ENCODE measurements around the gene GNA12. TPM values are rescaled to one million over a fixed set of nuclear protein-coding genes. Genes with fewer than 3 reads are reported as not detected.

The GNA12 gene
- total and polyA plus RNA-seq, 8 donors, result 2.0 to 54.6 (median 22.0) TPM

GRCh38 chr7:2716488-2716887 lies 127.6 kb downstream of the GNA12 start:
- H3K36me3 ChIP-seq, result peaks cover 0 to 27% (median 15%) of the 10 kb centered on the region in 4 donors
- TF ChIP-seq POLR2AphosphoS5 (IDR thresholded peaks at IDR 0.05), result no peak
- TF ChIP-seq CTCF (IDR thresholded peaks at IDR 0.05), result no peak
- no peak for TF ChIP-seq POLR2A (IDR thresholded peaks at IDR 0.05)
- no peak for TF ChIP-seq EP300 (IDR thresholded peaks at IDR 0.05)
- peaks cover 18 to 36% (median 24%) of the 10 kb centered on the region in 4 donors for H3K4me1 ChIP-seq
- peak overlapping the region in 3 of 5 donors; percentile 61 to 81 (median 66) for H3K27ac ChIP-seq
- no peaks in the 10 kb centered on the region for H3K27me3 ChIP-seq
- intact Hi-C loops (cut with DNase I; ENCODE audit: low total_unique reads), result no loop called here
- DNase-seq, result no peak
- H3K4me3 ChIP-seq, result no peak overlapping the region
- WGBS, 5 donors, result 69 to 86% (median 80%) methylated on average over 11 of the region's 11 CpGs
- H3K9me3 ChIP-seq, result no peaks in the 10 kb centered on the region

GRCh38 chr7:2715341-2716231 lies 128.5 kb downstream of the GNA12 start:
- H3K27me3 ChIP-seq, result no peaks in the 10 kb centered on the region
- no peaks in the 10 kb centered on the region for H3K9me3 ChIP-seq
- peak in 1 of 2 donors; percentile 62 for DNase-seq
- intact Hi-C loops (cut with DNase I; ENCODE audit: low total_unique reads), result no loop called here
- peaks cover 18 to 36% (median 25%) of the 10 kb centered on the region in 4 donors for H3K4me1 ChIP-seq
- TF ChIP-seq POLR2A (IDR thresholded peaks at IDR 0.05) (no peak), EP300 (IDR thresholded peaks at IDR 0.05) (no peak), POLR2AphosphoS5 (IDR thresholded peaks at IDR 0.05) (no peak), CTCF (IDR thresholded peaks at IDR 0.05) (no peak)
- H3K36me3 ChIP-seq, result peaks cover 0 to 20% (median 8%) of the 10 kb centered on the region in 4 donors
- 65 to 75% (median 72%) methylated on average over 22 of the region's 22 CpGs for WGBS, 5 donors
- no peak overlapping the region for H3K27ac ChIP-seq
- H3K4me3 ChIP-seq, result no peak overlapping the region

GRCh38 chr7:2714636-2715035 lies 129.5 kb downstream of the GNA12 start:
- H3K4me3 ChIP-seq, result no peak overlapping the region
- WGBS, 5 donors, result 88 to 100% (median 95%) methylated on average over 9 of the region's 9 CpGs
- intact Hi-C loops (cut with DNase I; ENCODE audit: low total_unique reads), result no loop called here

GRCh38 chr7:2713978-2714377 lies 130.1 kb downstream of the GNA12 start:
- 87 to 93% (median 91%) methylated on average over 12 of the region's 12 CpGs for WGBS, 5 donors
- no peaks in the 10 kb centered on the region for H3K9me3 ChIP-seq
- no peak for DNase-seq

More at GRCh38 chr7:2714636-2715035, 129.5 kb downstream of the GNA12 start:
- peaks cover 27 to 45% (median 33%) of the 10 kb centered on the region in 4 donors for H3K4me1 ChIP-seq
- H3K27me3 ChIP-seq, result no peaks in the 10 kb centered on the region
- DNase-seq, result no peak
- H3K27ac ChIP-seq, result no peak overlapping the region
- no peaks in the 10 kb centered on the region for H3K9me3 ChIP-seq
- peaks cover 0 to 10% (median 0%) of the 10 kb centered on the region in 4 donors for H3K36me3 ChIP-seq
- TF ChIP-seq CTCF (IDR thresholded peaks at IDR 0.05), result no peak
- TF ChIP-seq EP300 (IDR thresholded peaks at IDR 0.05), result no peak
- no peak for TF ChIP-seq POLR2AphosphoS5 (IDR thresholded peaks at IDR 0.05)
- TF ChIP-seq POLR2A (IDR thresholded peaks at IDR 0.05), result no peak

More at GRCh38 chr7:2713978-2714377, 130.1 kb downstream of the GNA12 start:
- Histone ChIP-seq H3K27me3 (no peaks in the 10 kb centered on the region), H3K36me3 (peaks cover 0 to 6% (median 0%) of the 10 kb centered on the region in 4 donors), H3K4me3 (no peak overlapping the region), H3K4me1 (peaks cover 29 to 52% (median 36%) of the 10 kb centered on the region in 4 donors), H3K27ac (no peak overlapping the region)
- TF ChIP-seq CTCF (IDR thresholded peaks at IDR 0.05) (no peak), EP300 (IDR thresholded peaks at IDR 0.05) (no peak), POLR2A (IDR thresholded peaks at IDR 0.05) (no peak), POLR2AphosphoS5 (IDR thresholded peaks at IDR 0.05) (no peak)
- intact Hi-C loops (cut with DNase I; ENCODE audit: low total_unique reads), result no loop called here

Measured in stomach (tissue), 9 donors.